Sciatic nerve (tissue), 2 donors: ENCODE measurements around the gene RILPL1. TPM values are rescaled to one million over a fixed set of nuclear protein-coding genes. Genes with fewer than 3 reads are reported as not detected.
"Not testable (repeated sequence)": the region's sequence is repeated elsewhere in the genome, so short reads cannot be mapped to it uniquely, and the experiment has no call there.

Experiments
- ATAC-seq: fragments of 200-7000 bp; cut with Tn5 transposase; one replicate; pipeline ENCODE4 v1.9.1; 2020; ENCODE audit warnings: mild to moderate bottlenecking, moderate library complexity
- DNase-seq: peaks from one replicate; pipeline ENCODE4 v3.0.0-alpha.2; 2020; ENCODE audit warnings: low spot score
- intact Hi-C: fragments of 100-400 bp; cut with DNase I; formaldehyde crosslinking; loops from one replicate; pipeline ENCODE4 v1.14.2; 2022
- total RNA-seq: library from RNA; stranded (reverse); fragmentation: NEBNext Ultra II Directional; extraction: Animal tissue kit (Norgen Biotek cat#: 25700); gene quantifications from one replicate; pipeline ENCODE4 v1.2.1, GENCODE V29; 2021
- donor health status: DM: no; HTN: no; CAD: no.
- donor health status: DM: no; HTN: no; CAD: no.

RILPL1 gene
- total RNA-seq, 1 donor from 2014 or later = 24.7 TPM

GRCh38 chr12:123532808-123533649 lies 490 bp downstream of the RILPL1 start:
- intact Hi-C loops = no loop called here
- ATAC-seq (peak; percentile 51), DNase-seq (peak; percentile 70)

DNA sequence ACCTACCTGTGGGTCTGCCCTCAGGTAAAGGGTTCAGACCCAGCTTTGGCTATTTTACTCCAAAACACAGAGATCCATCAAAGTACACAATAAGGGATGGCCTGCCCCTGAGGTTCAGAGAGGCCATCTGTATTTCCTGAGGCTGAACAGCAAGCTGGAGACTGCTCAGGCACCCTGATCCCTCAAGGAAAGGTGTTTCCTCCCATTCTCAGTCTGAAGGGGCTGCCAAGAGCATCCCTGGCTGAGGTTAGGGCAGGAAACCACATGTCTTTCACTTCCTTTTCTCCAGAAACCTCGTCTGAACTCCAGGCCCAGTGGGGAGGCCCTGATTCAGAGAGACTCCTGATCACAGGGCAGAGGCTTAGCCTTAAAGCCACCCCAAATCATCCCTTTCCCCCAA lies 1.5 kb downstream of the RILPL1 start:
- no peak for DNase-seq
- intact Hi-C loops = no loop called here
- ATAC-seq = peak; percentile 47

GRCh38 chr12:123531091-123531490 lies 2.4 kb downstream of the RILPL1 start:
- intact Hi-C loops = no loop called here

GRCh38 chr12:123530668-123531067 lies 2.9 kb downstream of the RILPL1 start:
- intact Hi-C loops = no loop called here
- DNase-seq (no peak), ATAC-seq (no peak)

More at GRCh38 chr12:123531091-123531490, 2.4 kb downstream of the RILPL1 start:
- ATAC-seq = no peak
- no peak for DNase-seq

DNA sequence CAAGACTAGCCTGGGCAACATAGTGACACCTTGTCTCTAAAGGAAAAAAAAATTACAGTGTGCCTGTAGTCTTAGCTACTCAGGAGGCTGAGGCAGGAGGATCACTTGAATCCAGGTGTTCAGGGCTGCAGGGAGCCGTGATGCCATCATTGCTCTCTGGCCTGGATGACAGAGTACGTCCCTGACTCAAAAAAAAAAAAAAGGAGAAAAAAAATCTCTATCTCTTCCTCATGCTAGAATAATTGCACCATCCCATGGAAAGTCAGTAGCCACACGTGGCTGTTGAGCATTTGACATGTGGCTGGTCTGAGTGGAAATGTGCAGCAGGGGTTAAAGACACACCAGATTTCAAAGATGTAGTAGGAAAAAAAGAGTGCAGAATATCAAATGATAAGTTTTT lies 3.8 kb downstream of the RILPL1 start:
- no peak for DNase-seq
- intact Hi-C loops = no loop called here
- no peak for ATAC-seq

- ATAC-seq (no peak), DNase-seq (no peak)
These were observed 4.7 kb downstream of the RILPL1 start for GRCh38 chr12:123528858-123529257.

DNA sequence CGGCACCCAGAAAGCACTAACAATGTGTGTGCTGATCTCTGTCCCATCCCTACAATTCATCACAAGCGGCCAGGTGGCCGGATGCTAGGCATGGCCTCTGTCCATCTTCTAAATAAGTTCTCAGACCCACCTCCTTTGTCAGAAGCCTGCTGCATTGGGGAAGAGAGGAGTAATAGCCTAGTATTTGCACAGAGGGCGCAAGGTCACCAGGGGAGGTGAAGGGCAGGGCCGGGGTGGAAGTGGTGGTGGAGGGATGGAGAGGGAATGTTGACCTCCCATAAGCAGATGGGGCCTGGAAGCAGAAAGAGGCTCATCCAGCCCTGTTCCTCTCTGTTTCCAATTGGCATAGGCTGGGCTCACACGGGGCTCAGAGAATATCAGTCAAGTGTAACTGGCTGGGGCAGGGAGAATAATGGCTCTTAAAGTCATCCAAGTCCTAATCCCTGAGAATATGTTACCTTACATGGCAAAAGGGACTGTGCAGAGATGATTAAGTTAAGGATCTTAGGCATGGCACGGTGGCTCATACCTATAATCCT lies 6.9 kb downstream of the RILPL1 start:
- no peak for DNase-seq
- intact Hi-C loops = no loop called here
- no peak for ATAC-seq

More at GRCh38 chr12:123528858-123529257, 4.7 kb downstream of the RILPL1 start:
- intact Hi-C loops = no loop called here

GRCh38 chr12:123524378-123524777 lies 9.1 kb downstream of the RILPL1 start:
- DNase-seq = no peak
- intact Hi-C loops = no loop called here
- no peak for ATAC-seq

- no peak for DNase-seq
- no peak for ATAC-seq
- intact Hi-C loops = no loop called here
These were observed 10.0 kb downstream of the RILPL1 start for GRCh38 chr12:123523518-123523917.

DNA sequence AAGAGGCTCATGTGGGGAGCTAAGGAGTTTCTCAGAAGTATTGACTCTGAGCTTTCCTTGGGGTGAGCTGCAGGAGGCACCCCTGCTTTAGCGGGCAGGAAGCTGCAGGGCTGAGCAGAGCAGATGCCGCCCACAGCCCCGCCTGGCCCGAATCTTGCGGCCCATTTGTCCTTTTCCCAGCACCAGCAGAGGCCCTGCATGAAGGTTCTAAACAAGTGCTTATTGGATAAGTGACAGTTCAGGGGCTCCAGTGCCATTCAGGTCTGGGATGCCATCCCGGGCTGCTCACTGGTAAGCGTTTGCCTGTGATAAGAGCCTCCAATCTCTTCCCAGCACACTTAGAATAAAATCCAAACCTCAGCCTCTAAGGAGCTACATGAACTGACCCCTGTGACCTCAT lies 11.4 kb downstream of the RILPL1 start:
- intact Hi-C loops = no loop called here
- ATAC-seq (no peak), DNase-seq (no peak)

DNA sequence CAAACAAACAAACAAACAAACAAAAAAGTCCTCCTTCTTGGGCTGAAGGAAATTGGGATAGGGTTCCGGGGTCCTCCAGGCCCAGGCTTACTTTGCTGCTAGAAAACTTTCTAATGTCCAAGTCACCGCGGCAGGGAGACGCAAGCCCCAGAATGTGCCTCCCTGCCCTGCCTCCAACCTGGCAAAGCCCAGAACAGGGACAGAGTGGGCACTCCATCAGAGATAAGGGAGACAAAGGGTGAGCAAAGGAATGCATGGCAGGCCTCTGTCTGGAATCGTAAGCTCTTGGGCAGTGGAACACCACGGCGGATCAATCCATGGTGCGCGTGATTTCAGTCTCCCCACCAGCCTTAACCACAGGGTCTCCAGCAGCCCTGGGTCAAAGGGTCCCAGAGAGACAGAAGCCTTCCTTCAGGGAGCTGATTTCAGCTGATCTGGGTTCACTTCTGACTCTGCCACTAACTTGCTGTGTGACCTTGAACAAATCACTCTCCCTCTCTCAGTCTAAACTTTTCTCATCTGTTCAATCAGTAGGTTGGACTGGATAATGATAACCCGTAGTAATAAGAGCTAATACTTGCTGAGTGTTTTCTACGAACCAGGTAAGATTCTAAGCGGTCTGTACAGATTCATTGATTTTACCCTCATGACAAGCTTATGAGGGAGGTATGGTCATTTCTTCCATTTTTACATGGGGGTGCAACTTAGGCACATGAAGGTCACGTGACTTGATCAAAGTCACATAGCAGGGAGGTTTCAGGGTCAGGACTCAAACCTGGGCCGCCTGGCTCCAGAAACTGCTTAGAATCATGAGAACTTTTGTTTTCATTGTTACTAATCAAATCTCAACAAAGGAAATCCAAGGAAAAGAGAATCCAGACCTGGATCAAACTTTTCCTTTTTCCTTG lies 12.7 kb downstream of the RILPL1 start:
- ATAC-seq (no peak), DNase-seq (no peak)
- intact Hi-C loops = no loop called here

- intact Hi-C loops = no loop called here
- DNase-seq = no peak
These were observed 14.1 kb downstream of the RILPL1 start for GRCh38 chr12:123519141-123520001.

DNA sequence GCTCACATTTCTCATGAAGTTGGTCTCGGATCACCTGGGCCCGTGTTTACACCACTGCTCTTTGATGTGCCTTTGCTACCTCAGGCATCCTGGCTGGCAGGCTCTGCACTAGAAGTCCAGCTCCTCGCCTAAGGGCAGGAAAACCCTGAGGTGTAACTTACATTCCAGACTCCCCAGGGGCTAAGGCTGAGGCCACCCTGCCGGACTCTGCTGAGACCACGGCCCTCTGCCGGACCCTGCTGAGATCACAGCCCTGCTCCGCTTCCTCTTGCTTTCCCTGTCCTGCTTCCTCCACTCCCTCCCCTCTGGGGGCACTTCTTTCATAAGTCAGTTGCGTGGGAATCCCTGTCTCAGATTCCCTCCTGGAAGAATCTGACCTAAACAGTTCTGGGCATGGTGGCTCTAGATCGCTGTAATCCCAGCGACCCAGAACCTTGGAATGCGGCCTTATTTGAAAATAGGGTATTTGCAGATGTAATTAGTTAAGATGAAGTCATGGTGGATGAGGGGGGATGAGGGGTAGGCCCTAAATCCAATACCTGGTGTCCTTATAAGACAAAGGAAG lies 17.2 kb downstream of the RILPL1 start:
- ATAC-seq (no peak), DNase-seq (no peak)
- intact Hi-C loops = no loop called here

More at GRCh38 chr12:123519141-123520001, 14.1 kb downstream of the RILPL1 start:
- peak; percentile 25 for ATAC-seq

DNA sequence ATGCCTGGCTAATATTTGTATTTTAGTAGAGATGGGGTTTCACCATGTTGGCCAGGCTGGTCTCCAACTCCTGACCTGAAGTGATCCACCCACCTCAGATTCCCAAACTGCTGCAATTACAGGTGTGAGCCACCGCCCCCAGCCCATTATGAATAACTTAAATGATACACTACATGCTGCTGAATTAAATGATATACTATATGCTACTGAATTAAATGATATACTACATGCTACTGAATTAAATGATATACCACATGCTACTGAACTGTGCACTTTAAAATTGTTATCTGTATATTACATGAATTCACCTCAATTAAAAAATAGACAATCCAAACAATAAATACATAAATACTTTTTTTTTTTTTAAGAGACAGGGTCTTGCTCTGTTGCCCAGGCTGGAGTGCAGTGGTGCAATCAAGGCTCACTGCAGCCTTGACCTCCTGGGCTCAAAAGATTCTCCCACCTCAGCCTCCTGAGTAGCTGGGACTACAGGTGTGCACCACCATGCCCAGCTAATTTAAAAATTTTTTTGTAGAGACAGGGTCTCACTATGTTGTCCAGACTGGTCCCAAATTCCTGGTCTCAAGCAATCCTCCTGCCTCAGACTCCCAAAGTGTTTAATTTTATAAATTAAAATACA lies 18.8 kb downstream of the RILPL1 start:
- intact Hi-C loops, ATAC-seq, DNase-seq: not testable (repeated sequence)

GRCh38 chr12:123513805-123514204 lies 19.7 kb downstream of the RILPL1 start:
- DNase-seq (no peak), ATAC-seq (no peak)
- intact Hi-C loops = no loop called here

- DNase-seq = no peak
- intact Hi-C loops = no loop called here
- peak; percentile 19 for ATAC-seq
These were observed 20.5 kb downstream of the RILPL1 start for GRCh38 chr12:123512838-123513665.

GRCh38 chr12:123506843-123507236 lies 26.7 kb downstream of the RILPL1 start:
- intact Hi-C loops = no loop called here
- ATAC-seq (no peak), DNase-seq (no peak)
